ENCODE results near the gene AJUBA.

The AJUBA gene

DNA sequence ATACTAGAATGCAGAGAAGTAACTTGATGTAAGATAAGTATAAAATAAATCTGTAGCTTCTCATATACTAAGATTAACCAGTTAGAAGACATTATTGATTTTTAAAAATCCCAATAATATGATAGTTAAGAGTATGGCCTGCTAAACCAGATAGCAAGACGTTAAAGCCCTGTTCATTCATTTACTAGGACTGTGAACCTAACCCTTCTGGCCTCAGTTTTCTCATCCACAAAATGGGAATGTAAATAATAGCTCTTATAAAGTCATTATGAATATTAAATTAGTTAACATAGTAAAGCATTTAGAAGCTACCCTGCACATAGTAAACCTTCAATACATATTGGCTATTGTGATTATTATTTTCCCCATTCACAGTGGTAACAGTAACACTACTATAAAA is 47.2 kb downstream of the AJUBA start:
- no peak for DNase-seq (ENCODE audit: low read depth)

DNA sequence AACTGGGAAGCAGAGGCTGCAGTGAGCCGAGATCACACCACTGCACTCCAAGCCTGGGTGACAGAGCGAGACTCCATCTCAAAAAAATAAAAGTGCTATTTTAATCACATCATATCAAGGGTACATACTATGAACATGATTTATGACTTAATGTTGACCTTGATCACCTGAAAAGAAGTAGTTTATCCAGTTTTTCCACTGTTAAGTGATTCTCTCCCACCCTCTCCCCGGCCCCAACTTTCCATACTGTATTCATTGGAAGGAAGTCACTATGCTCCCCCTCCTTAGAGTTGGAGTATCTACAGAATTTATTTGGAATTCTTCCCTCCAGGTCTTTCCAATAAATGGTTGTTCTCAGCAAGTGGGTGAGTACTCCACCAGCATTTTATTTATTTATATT is 50.2 kb downstream of the AJUBA start:
- no peak for DNase-seq (ENCODE audit: low read depth)

GRCh38 chr14:22929961-22930364 is 52.4 kb downstream of the AJUBA start:
- DNase-seq (ENCODE audit: low read depth) = no peak

- peak; percentile 100 for DNase-seq (ENCODE audit: low read depth)
Observed at GRCh38 chr14:22929104-22929960, 53.0 kb downstream of the AJUBA start, which contains the start of gene PRMT5. Gene PRMT5 (minus strand): TSS chr14:22929376. CDS start chr14:22929361, 15 bp downstream.

GRCh38 chr14:22928237-22929103 is 53.9 kb downstream of the AJUBA start:
- peak; percentile 10 for DNase-seq (ENCODE audit: low read depth)

DNA sequence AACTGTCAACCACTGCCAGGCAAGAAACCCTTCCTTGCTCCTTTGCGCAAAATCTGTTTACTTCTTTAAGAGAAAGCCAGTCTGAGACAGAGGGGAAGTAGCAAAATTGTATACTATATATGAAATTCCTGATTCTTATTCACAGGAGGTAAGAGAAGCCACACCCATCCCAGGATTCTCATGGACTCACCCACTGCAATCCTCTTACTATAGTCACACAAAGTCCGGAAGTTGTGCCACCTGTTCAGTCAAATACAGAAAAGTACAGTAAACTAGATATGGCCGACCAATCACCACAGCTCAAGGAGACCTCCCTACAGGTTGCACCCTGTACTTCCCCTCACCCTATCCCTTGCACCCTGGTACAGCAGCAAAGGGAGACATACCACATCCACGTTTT is 56.0 kb downstream of the AJUBA start:
- peak; percentile 16 for DNase-seq (ENCODE audit: low read depth)

- DNase-seq (ENCODE audit: low read depth) = no peak
Observed at GRCh38 chr14:22925513-22925912, 56.8 kb downstream of the AJUBA start.

GRCh38 chr14:22923746-22924145 is 58.6 kb downstream of the AJUBA start:
- DNase-seq (ENCODE audit: low read depth) = no peak

- no peak for DNase-seq (ENCODE audit: low read depth)
Observed at GRCh38 chr14:22922294-22922693, 60.1 kb downstream of the AJUBA start.
